ENCODE data around the gene SLC44A4.

Gene SLC44A4

DNA sequence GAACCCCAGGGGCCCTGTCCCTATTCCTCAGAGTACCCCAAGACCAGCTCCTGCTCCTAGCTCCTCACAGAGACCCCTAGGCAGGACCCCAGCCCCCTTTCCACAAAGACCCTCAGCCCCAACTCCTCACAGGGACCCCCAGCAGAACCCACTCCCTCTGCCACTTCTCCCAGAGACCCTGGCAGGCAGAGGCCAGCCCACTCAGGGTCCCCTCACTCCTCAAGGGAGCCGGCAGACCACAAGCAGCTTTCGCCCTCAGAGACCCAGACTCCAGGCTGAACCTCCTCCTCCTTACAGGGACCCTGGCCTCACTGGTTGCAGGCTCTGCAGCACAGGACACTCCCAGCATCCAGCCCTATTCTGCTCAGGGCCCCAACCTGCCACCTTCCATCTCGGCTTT is 575 bp downstream of the SLC44A4 start:
- TF ChIP-seq, protein P1, sequence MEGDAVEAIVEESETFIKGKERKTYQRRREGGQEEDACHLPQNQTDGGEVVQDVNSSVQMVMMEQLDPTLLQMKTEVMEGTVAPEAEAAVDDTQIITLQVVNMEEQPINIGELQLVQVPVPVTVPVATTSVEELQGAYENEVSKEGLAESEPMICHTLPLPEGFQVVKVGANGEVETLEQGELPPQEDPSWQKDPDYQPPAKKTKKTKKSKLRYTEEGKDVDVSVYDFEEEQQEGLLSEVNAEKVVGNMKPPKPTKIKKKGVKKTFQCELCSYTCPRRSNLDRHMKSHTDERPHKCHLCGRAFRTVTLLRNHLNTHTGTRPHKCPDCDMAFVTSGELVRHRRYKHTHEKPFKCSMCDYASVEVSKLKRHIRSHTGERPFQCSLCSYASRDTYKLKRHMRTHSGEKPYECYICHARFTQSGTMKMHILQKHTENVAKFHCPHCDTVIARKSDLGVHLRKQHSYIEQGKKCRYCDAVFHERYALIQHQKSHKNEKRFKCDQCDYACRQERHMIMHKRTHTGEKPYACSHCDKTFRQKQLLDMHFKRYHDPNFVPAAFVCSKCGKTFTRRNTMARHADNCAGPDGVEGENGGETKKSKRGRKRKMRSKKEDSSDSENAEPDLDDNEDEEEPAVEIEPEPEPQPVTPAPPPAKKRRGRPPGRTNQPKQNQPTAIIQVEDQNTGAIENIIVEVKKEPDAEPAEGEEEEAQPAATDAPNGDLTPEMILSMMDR (IDR thresholded peaks at IDR 0.05; ENCODE audit: insufficient read depth, missing control alignments), result no peak
- FAIRE-seq (no peak), DNase-seq (ENCODE audit: insufficient read length, low spot score) (no peak)

DNA sequence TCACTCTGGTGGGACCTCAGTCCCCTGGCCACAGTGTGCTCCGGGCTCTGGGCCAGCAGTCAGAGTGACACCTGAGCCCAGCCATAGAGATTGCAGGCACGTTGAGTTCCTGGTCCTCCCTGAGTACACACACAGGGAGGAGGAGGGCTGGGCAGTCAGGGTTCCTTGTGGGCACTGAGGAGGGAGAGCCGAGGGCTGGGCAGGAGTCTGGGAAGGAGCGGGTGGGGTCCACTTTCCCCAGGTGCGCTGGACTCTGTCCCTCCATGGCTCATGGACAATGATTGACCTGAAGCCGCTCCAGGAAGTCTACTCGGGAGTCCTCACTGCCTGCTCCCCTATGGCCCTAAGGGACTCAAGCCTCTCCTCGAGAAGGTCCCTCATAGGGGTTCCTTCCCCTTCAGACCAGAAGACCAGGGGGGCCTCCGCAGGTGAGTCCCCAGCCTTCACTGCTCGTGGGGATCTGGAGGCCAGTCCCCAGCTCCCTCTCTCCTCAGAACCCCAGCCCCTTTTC is 1.1 kb downstream of the SLC44A4 start:
- no peak for FAIRE-seq
- no peak for DNase-seq (ENCODE audit: insufficient read length, low spot score)
- TF ChIP-seq, protein P1 (IDR thresholded peaks at IDR 0.05; ENCODE audit: insufficient read depth, missing control alignments), result no peak

DNA sequence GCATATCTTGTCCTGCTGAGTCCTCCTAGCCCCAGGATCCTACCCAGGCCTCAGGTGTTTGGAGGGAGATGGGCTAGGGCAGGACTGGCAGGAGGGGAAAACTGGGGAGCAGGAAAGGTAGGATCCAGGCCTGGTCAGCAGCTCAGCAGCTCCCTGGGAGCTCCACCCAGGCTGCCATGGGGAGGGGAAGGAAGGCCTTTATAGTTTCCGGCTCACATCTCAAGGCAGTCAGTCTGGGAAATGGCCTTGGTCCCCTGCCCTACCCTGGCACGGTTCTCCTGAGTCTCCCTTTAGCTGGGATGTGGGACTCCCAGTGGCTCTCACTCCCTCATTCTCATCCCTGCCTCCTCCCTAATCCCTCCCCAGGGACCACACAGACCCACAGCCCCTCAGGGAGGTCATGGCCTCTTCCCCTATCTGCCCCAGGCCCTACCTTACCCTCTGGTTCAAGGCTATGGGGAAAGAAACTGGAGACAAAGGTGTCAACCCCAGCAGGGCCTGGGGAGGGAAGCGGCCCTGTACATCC is 1.6 kb downstream of the SLC44A4 start:
- TF ChIP-seq, protein P1 (IDR thresholded peaks at IDR 0.05; ENCODE audit: insufficient read depth, missing control alignments), result no peak
- FAIRE-seq (no peak), DNase-seq (ENCODE audit: insufficient read length, low spot score) (no peak)

DNA sequence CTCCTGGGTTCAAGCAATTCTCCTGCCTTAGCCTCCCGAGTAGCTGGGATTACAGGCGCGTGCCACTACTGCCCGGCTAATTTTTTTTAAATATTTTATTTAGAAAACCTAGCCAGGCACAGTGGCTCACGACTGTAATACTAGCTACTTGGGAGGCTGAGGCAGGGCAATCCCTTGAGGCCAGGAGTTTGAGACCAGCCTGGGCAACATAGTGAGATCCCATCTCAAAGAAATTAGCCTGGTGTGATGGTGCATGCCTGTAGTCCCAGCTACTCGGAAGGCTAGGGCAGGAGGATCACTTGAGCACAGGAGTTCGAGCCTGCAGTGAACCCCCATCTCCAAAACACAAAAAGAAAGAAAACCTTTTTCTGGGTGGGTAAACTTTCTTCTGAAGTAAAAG is 2.4 kb downstream of the SLC44A4 start:
- FAIRE-seq (no peak), DNase-seq (ENCODE audit: insufficient read length, low spot score) (no peak)
- TF ChIP-seq, protein P1 (IDR thresholded peaks at IDR 0.05; ENCODE audit: insufficient read depth, missing control alignments), result no peak

DNA sequence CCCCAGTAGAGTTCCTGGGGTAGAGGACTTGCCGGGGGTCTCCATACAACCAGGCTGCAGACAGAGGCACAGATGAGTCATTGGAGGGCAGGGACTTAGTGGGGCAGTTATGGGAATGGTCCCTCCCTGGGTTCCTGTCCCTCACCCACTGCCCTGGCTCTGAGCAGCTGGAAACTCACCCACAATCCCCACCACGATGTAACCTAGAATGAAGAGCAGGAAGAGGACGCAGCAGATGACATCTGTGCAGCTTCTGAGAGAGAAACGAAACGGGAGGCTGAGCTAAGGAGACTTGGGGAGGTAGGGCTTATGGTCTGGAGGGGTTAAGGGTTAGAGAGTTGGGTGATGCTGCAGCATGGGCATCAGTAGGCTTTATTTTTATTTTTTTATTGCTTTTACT is 2.9 kb downstream of the SLC44A4 start:
- DNase-seq (ENCODE audit: insufficient read length, low spot score), result no peak
- no peak for FAIRE-seq
- TF ChIP-seq, protein P1 (IDR thresholded peaks at IDR 0.05; ENCODE audit: insufficient read depth, missing control alignments), result no peak

DNA sequence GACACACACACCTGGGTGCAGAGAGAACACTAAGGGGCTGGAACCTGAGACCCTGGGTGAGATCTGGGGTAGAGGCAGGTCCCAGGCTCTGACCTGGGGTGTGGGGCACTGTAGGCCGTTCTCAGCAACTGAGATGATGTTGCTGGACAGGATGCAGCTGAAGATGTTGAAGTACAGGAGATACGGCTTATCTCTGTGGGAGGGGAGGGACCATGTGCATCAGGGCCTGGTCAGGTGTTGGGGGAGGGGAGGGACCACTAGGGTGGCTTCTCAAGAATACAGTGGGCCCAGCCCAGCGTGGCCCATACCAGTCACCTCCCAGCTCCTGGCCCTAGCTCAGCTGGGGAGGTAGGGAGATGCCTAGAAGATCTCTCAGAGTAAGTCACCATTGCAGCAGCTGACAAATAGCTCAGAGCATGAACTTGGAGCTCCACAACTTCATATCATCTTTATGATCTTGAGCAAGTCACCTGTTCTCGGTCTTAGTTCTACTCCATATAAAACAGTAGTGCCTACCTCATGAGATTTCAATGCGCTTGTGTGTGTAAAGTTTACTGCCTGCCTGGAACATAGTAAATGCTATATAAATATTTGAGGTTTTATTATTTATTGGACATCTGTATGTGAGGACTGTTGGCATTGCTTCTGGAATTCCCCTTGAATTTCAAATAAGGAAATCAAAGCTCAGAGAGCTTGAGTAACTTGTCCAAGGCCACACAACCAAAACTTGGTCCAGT is 3.8 kb downstream of the SLC44A4 start:
- DNase-seq (ENCODE audit: insufficient read length, low spot score) (no peak), FAIRE-seq (no peak)
- TF ChIP-seq, protein P1 (IDR thresholded peaks at IDR 0.05; ENCODE audit: insufficient read depth, missing control alignments), result no peak

DNA sequence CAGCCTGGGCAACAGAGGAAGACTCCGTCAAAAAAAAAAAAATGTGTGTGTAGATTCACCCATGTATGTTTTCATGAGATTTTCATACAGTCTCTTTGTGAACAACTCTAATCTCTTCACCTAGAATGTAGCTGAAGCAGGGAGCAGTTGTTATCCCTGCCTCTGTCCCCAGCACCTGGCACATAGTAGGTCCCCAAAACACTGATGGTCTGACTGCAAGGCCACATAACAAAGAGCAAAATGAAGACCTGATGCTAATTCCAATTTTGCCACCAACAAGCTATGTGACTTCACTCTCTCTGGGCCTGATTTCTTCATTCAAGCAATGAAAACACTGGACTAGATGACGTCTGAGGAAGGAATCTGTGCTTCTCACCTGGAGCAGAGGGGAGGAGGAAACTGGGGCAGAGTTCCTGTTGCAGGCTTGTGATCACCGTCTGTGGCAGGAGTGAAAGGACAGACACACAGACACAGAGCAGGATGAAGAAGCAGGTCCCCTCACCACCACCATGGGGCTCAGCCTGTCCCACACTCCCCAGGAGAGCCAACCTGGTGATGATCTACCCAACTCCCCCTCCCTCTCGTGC is 4.6 kb downstream of the SLC44A4 start:
- DNase-seq (ENCODE audit: insufficient read length, low spot score), result no peak
- FAIRE-seq, result no peak
- TF ChIP-seq, protein P1 (IDR thresholded peaks at IDR 0.05; ENCODE audit: insufficient read depth, missing control alignments), result no peak
